Smooth muscle cell (in vitro differentiated cells): Measurements from ENCODE around the gene NAA80. TPM values are rescaled to one million over a fixed set of nuclear protein-coding genes. Genes with fewer than 3 reads are reported as not detected.
A peak's percentile ranks its signal among the peaks of the same experiment; 100 is the strongest.

Source experiments
- DNase-seq: peaks from one replicate; lab custom pipeline; 2025; ENCODE audit not compliant: unreplicated experiment; lab: John Stamatoyannopoulos, UW
- H2AFZ ChIP-seq: fragments of 200-600 bp; sonication (generic); 2 replicates; pipeline ENCODE4 v1.6.0; 2016; ENCODE audit warnings: antibody characterized with exemption, low read depth, mild to moderate bottlenecking
- H3F3A ChIP-seq: fragments of 200-600 bp; sonication (generic); 2 replicates; pipeline ENCODE4 v1.6.0; 2017; ENCODE audit warnings: antibody characterized with exemption, low read depth
- H3K27ac ChIP-seq: fragments of 200-600 bp; sonication (generic); 2 replicates; pipeline ENCODE4 v1.5.1; 2016; ENCODE audit warnings: low read depth, mild to moderate bottlenecking
- H3K27me3 ChIP-seq: fragments of 200-600 bp; sonication (generic); 2 replicates; pipeline ENCODE4 v1.6.1; 2016; ENCODE audit warnings: low read depth, mild to moderate bottlenecking
- H3K36me3 ChIP-seq: fragments of 200-600 bp; sonication (generic); 2 replicates; pipeline ENCODE4 v1.5.1; 2016; ENCODE audit warnings: low read depth
- H3K4me1 ChIP-seq: fragments of 200-600 bp; sonication (generic); 2 replicates; pipeline ENCODE4 v1.5.1; 2016; ENCODE audit warnings: low read depth
- H3K4me2 ChIP-seq: fragments of 200-600 bp; sonication (generic); 2 replicates; pipeline ENCODE4 v1.6.0; 2016; ENCODE audit warnings: mild to moderate bottlenecking
- H3K4me3 ChIP-seq: fragments of 200-600 bp; sonication (generic); 2 replicates; pipeline ENCODE4 v1.5.1; 2016; ENCODE audit warnings: mild to moderate bottlenecking
- H3K79me2 ChIP-seq: fragments of 200-600 bp; sonication (generic); 2 replicates; pipeline ENCODE4 v1.6.0; 2016; ENCODE audit warnings: low read depth, mild to moderate bottlenecking
- H3K9ac ChIP-seq: fragments of 200-600 bp; sonication (generic); 2 replicates; pipeline ENCODE4 v1.6.0; 2016; ENCODE audit warnings: low read depth
- H3K9me3 ChIP-seq: fragments of 200-600 bp; sonication (generic); replicated peaks from 2 replicates; pipeline ENCODE4 v1.5.1; 2016; ENCODE audit warnings: low read depth
- H4K20me1 ChIP-seq: fragments of 200-600 bp; sonication (generic); 2 replicates; pipeline ENCODE4 v1.6.0; 2016; ENCODE audit warnings: low read depth
- WGBS: methylation state at CpG from one replicate; pipeline ENCODE4 v1.1.7; 2016; ENCODE audit warnings: low lambda C conversion rate; 5-methylcytosine and 5-hydroxymethylcytosine counted together
- polyA plus RNA-seq: library from polyadenylated mRNA; unstranded; fragments of >200 nt; fragmentation: Nextera tagmentation; extraction: Ambion mirVana; gene quantifications from 2 replicates; pipeline ENCODE4 v1.2.1, GENCODE V29; 2016
- total RNA-seq: library from RNA; depleted of rRNA; stranded (reverse); fragments of >200 nt; gene quantifications from 2 replicates; pipeline ENCODE4 v1.2.3, GENCODE V29; 2014
- TF ChIP-seq, protein P1 (sequence below): fragments of 200-600 bp; sonication (generic); IDR thresholded peaks from 2 replicates; pipeline ENCODE4 v1.5.1; 2017; ENCODE audit warnings: borderline replicate concordance, mild to moderate bottlenecking, antibody characterized with exemption; ENCODE audit not compliant: insufficient read depth, poor library complexity, severe bottlenecking

Gene NAA80
- total and polyA plus RNA-seq, 2 experiments from 2014 or later = 13.0 to 21.9 TPM

DNA sequence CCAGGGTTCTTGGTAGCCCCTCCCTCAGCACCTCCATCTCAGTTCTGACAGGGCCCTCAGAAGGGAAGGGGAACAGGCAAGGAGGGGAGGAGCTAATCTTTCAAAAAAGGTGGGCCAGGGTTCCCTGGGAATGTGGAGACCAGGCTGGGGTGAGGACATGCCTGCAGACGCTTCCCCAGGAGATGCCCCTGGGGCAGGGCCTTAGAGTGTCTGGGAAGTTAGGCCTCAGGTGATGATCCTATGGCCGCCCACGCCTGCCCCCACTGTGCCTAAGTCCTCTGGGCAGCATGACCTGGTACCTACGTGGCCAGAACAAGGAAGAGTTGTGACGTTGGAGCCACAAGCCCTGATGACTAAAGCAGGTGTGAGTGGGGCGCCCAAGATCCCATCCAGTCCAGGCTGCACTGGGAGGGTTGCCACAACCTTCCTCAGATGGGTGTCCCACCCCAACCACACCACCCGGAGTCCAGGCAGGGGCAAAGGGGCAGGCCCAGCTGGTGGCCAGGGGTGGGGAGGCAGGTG is 34.2 kb downstream of the NAA80 start:
- peaks cover 25% of the 10 kb centered on the region for H3F3A ChIP-seq

DNA sequence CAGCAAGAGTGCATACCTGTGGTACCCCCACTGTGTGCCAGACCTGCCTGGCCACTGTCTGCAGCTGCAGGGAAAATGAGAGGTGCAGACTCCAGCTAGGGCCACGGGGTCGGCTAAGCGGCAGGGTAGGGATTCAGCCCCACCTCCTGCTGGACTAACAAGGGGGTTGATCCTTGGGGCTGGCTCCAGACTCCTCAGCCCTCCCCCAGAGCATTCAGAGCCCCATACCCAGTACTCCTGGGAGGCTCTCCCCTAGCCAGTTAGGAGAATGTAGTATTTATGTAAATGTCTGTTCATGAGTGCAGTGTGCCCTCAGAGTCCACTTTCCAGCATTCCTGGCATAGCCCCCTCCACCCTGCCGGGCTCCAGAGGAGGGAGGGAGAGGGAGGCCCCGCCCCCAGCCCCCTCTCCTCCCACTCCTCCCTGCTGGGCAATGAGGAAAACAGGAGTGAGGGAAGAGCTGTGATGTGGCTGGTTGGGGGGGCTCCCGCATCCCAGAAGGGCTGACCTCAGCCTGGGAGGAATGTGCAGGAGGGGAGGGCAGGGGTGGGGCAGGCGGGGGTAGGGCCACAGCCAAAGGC is 34.7 kb downstream of the NAA80 start:
- Histone ChIP-seq H3K9ac (no peak overlapping the region), H3K4me1 (peaks cover 61% of the 10 kb centered on the region), H4K20me1 (no peaks in the 10 kb centered on the region), H2AFZ (no peak overlapping the region), H3K36me3 (no peaks in the 10 kb centered on the region), H3K27me3 (no peaks in the 10 kb centered on the region), H3K4me3 (peak overlapping the region; percentile 1), H3K4me2 (peak overlapping the region; percentile 59), H3K79me2 (no peaks in the 10 kb centered on the region), H3K27ac (peak overlapping the region; percentile 75), H3F3A (peaks cover 25% of the 10 kb centered on the region), H3K9me3 (no peaks in the 10 kb centered on the region)
- peak; percentile 50 for DNase-seq
- 3% methylated on average over 4 of the region's 7 CpGs for WGBS
- TF ChIP-seq, protein P1, sequence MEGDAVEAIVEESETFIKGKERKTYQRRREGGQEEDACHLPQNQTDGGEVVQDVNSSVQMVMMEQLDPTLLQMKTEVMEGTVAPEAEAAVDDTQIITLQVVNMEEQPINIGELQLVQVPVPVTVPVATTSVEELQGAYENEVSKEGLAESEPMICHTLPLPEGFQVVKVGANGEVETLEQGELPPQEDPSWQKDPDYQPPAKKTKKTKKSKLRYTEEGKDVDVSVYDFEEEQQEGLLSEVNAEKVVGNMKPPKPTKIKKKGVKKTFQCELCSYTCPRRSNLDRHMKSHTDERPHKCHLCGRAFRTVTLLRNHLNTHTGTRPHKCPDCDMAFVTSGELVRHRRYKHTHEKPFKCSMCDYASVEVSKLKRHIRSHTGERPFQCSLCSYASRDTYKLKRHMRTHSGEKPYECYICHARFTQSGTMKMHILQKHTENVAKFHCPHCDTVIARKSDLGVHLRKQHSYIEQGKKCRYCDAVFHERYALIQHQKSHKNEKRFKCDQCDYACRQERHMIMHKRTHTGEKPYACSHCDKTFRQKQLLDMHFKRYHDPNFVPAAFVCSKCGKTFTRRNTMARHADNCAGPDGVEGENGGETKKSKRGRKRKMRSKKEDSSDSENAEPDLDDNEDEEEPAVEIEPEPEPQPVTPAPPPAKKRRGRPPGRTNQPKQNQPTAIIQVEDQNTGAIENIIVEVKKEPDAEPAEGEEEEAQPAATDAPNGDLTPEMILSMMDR = no peak

More for the DNA sequence above, 34.2 kb downstream of the NAA80 start:
- no peaks in the 10 kb centered on the region for H3K9me3 ChIP-seq
- WGBS = 43% methylated on average over 7 of the region's 7 CpGs
- H2AFZ ChIP-seq = no peak overlapping the region
- peaks cover 64% of the 10 kb centered on the region for H3K4me1 ChIP-seq
- no peak overlapping the region for H3K4me3 ChIP-seq
- no peaks in the 10 kb centered on the region for H4K20me1 ChIP-seq
- TF ChIP-seq, protein P1 = no peak
- H3K4me2 ChIP-seq = peak overlapping the region; percentile 2
- H3K27ac ChIP-seq = peak overlapping the region; percentile 75
- H3K9ac ChIP-seq = peak overlapping the region; percentile 15
- no peaks in the 10 kb centered on the region for H3K36me3 ChIP-seq
- DNase-seq = no peak
- no peaks in the 10 kb centered on the region for H3K27me3 ChIP-seq
- no peaks in the 10 kb centered on the region for H3K79me2 ChIP-seq

DNA sequence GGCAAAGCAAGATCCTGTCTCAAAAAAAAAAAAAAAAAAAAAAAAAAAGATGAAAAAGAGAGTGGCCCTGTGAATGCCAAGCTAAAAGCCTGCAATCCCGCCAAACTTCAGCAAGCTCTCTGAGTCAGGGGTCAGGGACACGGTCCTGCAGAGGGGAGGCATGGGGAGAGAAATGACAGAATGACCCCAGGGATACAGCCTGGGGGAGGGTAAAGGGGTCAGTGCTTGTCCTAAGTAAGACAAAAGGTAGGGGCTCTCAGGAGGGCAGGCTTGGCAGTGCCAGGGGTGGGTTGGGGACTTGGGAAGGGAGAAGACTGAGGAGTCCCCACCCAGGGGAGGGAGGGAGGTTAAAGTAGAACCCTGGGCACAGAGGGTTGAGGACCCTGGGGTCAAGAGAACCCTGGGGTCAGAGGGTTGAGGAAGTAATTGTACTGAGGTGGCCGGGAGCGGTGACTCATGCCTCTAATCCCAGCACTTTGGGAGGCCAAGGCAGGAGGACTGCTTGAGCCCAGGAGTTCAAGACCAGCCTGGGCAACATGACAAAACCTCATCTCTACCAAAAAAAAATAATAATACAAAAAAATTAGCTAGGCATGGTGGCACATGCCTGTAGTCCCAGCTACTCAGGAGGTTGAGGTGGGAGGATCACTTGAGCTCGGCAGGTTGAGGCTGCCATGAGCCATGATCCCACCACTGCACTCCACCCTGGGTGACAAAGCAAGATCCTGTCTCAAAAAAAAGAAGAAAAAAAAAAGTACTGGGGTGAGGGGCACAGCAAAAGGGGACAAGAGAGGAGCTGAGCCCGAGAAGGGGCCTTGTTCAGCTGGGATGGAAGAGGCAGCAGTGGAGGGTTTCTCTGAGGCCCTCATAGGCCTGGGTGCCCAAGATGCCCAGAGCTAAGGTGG is 35.5 kb downstream of the NAA80 start:
- H3K4me3 ChIP-seq = peak overlapping the region; percentile 1
- H3K9ac ChIP-seq = no peak overlapping the region
- peaks cover 32% of the 10 kb centered on the region for H3F3A ChIP-seq
- no peak overlapping the region for H2AFZ ChIP-seq
- H3K4me2 ChIP-seq = peak overlapping the region; percentile 59
- TF ChIP-seq, protein P1 = no peak
- peaks cover 55% of the 10 kb centered on the region for H3K4me1 ChIP-seq
- no peak for DNase-seq
- no peaks in the 10 kb centered on the region for H4K20me1 ChIP-seq
- H3K79me2 ChIP-seq = no peaks in the 10 kb centered on the region
- 64% methylated on average over 6 of the region's 6 CpGs for WGBS
- no peaks in the 10 kb centered on the region for H3K27me3 ChIP-seq
- H3K36me3 ChIP-seq = no peaks in the 10 kb centered on the region
- H3K27ac ChIP-seq = peak overlapping the region; percentile 75
- H3K9me3 ChIP-seq = no peaks in the 10 kb centered on the region
